Upper lobe of right lung (tissue), 1 donor: ENCODE measurements around the gene BST1. TPM values are rescaled to one million over a fixed set of nuclear protein-coding genes. Genes with fewer than 3 reads are reported as not detected.

ENCODE experiments used
- ATAC-seq: fragments of 200-7000 bp; cut with Tn5 transposase; one replicate; pipeline ENCODE4 v1.9.1; 2020; ENCODE audit warnings: mild to moderate bottlenecking, moderate library complexity
- DNase-seq: peaks from one replicate; pipeline ENCODE4 v3.0.0-alpha.2; 2020
- H3K27ac ChIP-seq: fragments of 200-600 bp; one replicate; pipeline ENCODE4 v1.8.0; 2022
- H3K27me3 ChIP-seq: fragments of 200-600 bp; one replicate; pipeline ENCODE4 v1.8.0; 2022; ENCODE audit warnings: mild to moderate bottlenecking
- H3K36me3 ChIP-seq: fragments of 200-600 bp; one replicate; pipeline ENCODE4 v1.8.0; 2022
- H3K4me1 ChIP-seq: fragments of 200-600 bp; one replicate; pipeline ENCODE4 v1.8.0; 2022
- H3K4me3 ChIP-seq: fragments of 200-600 bp; one replicate; pipeline ENCODE4 v1.8.0; 2022; ENCODE audit warnings: mild to moderate bottlenecking
- H3K9me3 ChIP-seq: fragments of 200-600 bp; one replicate; pipeline ENCODE4 v1.8.0; 2022
- intact Hi-C: fragments of 100-400 bp; cut with DNase I; formaldehyde crosslinking; loops from one replicate; pipeline ENCODE4 v1.11.0; 2022
- total RNA-seq: library from RNA; stranded (reverse); fragmentation: NEBNext Ultra II Directional; extraction: Animal tissue kit (Norgen Biotek cat#: 25700); gene quantifications from one replicate; pipeline ENCODE4 v1.2.1, GENCODE V29; 2021
- TF ChIP-seq, protein P1 (sequence below): fragments of 200-600 bp; IDR thresholded peaks from one replicate; pipeline ENCODE4 v1.8.0; 2022; ENCODE audit warnings: antibody characterized with exemption
- donor health status: DM: no; HTN: yes; CAD: no; lungs with severe emphysema.

The BST1 gene
- total RNA-seq, 1 donor from 2014 or later, result 11.0 TPM

DNA sequence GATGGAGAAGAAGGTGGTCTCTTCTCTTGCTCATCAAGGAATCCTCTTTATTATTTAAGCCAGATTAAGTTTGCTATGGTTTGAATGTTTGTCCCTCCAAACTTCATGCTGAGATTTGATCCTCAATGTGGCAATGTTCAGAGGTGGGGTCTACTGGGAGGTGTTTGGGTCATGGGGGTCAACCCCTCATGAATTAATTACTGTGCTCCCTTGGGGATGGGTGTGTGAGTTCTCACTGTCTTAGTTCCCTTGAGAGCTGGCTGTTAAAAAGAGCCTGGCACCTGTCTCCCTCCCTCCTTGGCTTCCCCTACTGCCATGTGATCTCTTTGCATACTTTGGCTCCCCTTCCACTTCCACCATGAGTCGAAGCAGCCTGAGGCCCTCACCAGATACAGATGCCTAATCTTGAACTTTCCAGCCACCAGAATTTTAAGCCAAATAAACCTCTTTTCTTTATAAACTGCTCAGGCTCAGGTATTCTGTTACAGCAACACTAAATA lies 39.3 kb downstream of the BST1 start:
- intact Hi-C loops, result no loop called here
- Histone ChIP-seq H3K27ac (no peak overlapping the region), H3K4me1 (no peaks in the 10 kb centered on the region), H3K4me3 (no peak overlapping the region), H3K9me3 (no peaks in the 10 kb centered on the region), H3K27me3 (no peaks in the 10 kb centered on the region), H3K36me3 (no peaks in the 10 kb centered on the region)
- no peak for ATAC-seq
- DNase-seq, result no peak
- TF ChIP-seq, protein P1, sequence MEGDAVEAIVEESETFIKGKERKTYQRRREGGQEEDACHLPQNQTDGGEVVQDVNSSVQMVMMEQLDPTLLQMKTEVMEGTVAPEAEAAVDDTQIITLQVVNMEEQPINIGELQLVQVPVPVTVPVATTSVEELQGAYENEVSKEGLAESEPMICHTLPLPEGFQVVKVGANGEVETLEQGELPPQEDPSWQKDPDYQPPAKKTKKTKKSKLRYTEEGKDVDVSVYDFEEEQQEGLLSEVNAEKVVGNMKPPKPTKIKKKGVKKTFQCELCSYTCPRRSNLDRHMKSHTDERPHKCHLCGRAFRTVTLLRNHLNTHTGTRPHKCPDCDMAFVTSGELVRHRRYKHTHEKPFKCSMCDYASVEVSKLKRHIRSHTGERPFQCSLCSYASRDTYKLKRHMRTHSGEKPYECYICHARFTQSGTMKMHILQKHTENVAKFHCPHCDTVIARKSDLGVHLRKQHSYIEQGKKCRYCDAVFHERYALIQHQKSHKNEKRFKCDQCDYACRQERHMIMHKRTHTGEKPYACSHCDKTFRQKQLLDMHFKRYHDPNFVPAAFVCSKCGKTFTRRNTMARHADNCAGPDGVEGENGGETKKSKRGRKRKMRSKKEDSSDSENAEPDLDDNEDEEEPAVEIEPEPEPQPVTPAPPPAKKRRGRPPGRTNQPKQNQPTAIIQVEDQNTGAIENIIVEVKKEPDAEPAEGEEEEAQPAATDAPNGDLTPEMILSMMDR, result no peak

- no peak for ATAC-seq
- intact Hi-C loops, result no loop called here
These were observed 39.8 kb downstream of the BST1 start for GRCh38 chr4:15742637-15743036.

DNA sequence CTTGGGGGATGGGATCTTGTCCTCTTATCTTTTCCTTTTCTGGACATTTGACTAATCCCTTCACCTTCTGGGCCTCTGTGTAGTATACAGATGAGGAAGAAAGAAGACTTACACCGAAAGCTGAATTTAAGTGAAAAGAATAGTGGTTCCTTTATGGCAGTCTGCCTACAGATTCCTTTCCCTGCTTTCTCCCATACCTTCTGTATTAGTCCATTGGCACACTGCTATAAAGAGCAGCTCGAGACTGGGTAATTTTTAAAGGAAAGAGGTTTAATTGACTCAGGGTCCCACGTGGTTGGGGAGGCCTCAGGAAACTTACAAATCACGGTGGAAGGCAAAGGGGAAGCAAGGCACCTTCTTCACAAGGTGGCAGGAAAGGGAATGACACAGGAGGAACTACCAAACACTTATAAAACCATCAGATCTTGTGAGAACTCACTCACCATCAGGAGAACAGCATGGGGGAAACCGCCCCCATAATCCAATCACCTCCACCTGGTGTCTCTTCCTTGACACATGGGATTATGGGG lies 41.2 kb downstream of the BST1 start:
- no peak for DNase-seq
- Histone ChIP-seq H3K27ac (no peak overlapping the region), H3K9me3 (no peaks in the 10 kb centered on the region), H3K4me3 (no peak overlapping the region), H3K27me3 (no peaks in the 10 kb centered on the region), H3K36me3 (no peaks in the 10 kb centered on the region), H3K4me1 (no peaks in the 10 kb centered on the region)
- no peak for ATAC-seq
- TF ChIP-seq, protein P1, result no peak
- intact Hi-C loops, result no loop called here

More at GRCh38 chr4:15742637-15743036, 39.8 kb downstream of the BST1 start:
- Histone ChIP-seq H3K36me3 (no peaks in the 10 kb centered on the region), H3K4me3 (no peak overlapping the region), H3K4me1 (no peaks in the 10 kb centered on the region), H3K27me3 (no peaks in the 10 kb centered on the region), H3K9me3 (no peaks in the 10 kb centered on the region), H3K27ac (no peak overlapping the region)
- DNase-seq, result no peak
- TF ChIP-seq, protein P1, result no peak

DNA sequence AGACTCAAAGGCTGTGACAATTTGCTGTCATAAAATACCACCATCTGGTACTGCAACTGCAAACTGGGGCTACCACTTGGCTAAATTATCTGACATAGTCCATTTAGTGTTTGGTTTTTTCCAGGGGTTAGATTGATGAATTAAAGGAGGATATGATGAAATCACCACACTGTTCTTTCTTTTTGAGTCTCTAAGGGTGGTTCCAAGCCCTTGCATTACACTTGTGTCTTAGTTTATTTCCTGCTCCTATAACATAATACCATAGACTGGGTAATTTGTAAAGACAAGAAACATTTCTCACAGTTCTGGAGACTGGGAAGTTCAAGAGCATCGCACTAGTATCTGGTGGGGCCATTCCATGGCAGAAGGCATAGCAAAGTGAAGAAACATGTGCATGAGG lies 43.2 kb downstream of the BST1 start:
- TF ChIP-seq, protein P1, result no peak
- no peaks in the 10 kb centered on the region for H3K36me3 ChIP-seq
- no peak overlapping the region for H3K4me3 ChIP-seq
- no peak for ATAC-seq
- no peak for DNase-seq
- no peaks in the 10 kb centered on the region for H3K4me1 ChIP-seq
- H3K27ac ChIP-seq, result no peak overlapping the region
- intact Hi-C loops, result no loop called here
- no peaks in the 10 kb centered on the region for H3K9me3 ChIP-seq
- H3K27me3 ChIP-seq, result no peaks in the 10 kb centered on the region

GRCh38 chr4:15749001-15749400 lies 46.1 kb downstream of the BST1 start:
- H3K4me3 ChIP-seq, result no peak overlapping the region
- H3K4me1 ChIP-seq, result no peaks in the 10 kb centered on the region
- intact Hi-C loops, result no loop called here
- no peak overlapping the region for H3K27ac ChIP-seq
- H3K9me3 ChIP-seq, result no peaks in the 10 kb centered on the region
- DNase-seq, result no peak
- H3K27me3 ChIP-seq, result no peaks in the 10 kb centered on the region
- no peak for ATAC-seq
- H3K36me3 ChIP-seq, result no peaks in the 10 kb centered on the region
- TF ChIP-seq, protein P1, result no peak

DNA sequence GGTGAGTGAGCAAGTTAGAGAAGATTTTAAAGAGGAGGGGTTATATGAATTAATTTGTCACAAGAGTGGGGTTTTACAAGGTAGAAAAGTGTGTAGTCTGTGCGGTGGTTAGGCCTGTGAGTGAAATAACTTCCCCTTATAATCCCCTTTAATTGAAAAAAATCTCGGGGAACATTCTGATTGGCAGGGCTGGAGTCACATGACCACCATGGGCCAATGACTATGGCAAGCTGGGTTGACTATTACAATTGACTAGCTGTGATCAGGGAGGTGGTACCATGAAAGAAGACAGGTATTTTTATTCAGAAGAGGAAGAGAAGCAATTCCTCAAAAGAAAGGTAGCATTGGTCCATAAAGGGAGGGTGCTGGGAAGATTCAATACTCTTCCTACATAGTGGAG lies 48.3 kb downstream of the BST1 start:
- H3K36me3 ChIP-seq, result no peaks in the 10 kb centered on the region
- H3K27ac ChIP-seq, result no peak overlapping the region
- no peak overlapping the region for H3K4me3 ChIP-seq
- H3K4me1 ChIP-seq, result no peaks in the 10 kb centered on the region
- H3K27me3 ChIP-seq, result no peaks in the 10 kb centered on the region
- H3K9me3 ChIP-seq, result no peaks in the 10 kb centered on the region
- ATAC-seq, result no peak
- DNase-seq, result no peak
- TF ChIP-seq, protein P1, result no peak
- intact Hi-C loops, result no loop called here
